Sciatic nerve (tissue), 2 donors: ENCODE results near the gene PRKCD. TPM values are rescaled to one million over a fixed set of nuclear protein-coding genes. Genes with fewer than 3 reads are reported as not detected.
"Not testable (repeated sequence)": the region's sequence is repeated elsewhere in the genome, so short reads cannot be mapped to it uniquely, and the experiment has no call there.

Experiments
- ATAC-seq: fragments of 200-7000 bp; cut with Tn5 transposase; one replicate; pipeline ENCODE4 v1.9.1; 2020; ENCODE audit warnings: mild to moderate bottlenecking, moderate library complexity
- DNase-seq: peaks from one replicate; pipeline ENCODE4 v3.0.0-alpha.2; 2020; ENCODE audit warnings: low spot score
- intact Hi-C: fragments of 100-400 bp; cut with DNase I; formaldehyde crosslinking; loops from one replicate; pipeline ENCODE4 v1.14.2; 2022
- total RNA-seq: library from RNA; stranded (reverse); fragmentation: NEBNext Ultra II Directional; extraction: Animal tissue kit (Norgen Biotek cat#: 25700); gene quantifications from one replicate; pipeline ENCODE4 v1.2.1, GENCODE V29; 2021
- donor health status: DM: no; HTN: no; CAD: no.
- donor health status: DM: no; HTN: no; CAD: no.

The PRKCD gene
- total RNA-seq, 1 donor from 2014 or later: 30.3 TPM

GRCh38 chr3:53137835-53138446, 23.1 kb upstream of the PRKCD start:
- ATAC-seq (no peak), DNase-seq (no peak)
- intact Hi-C loops: no loop called here

GRCh38 chr3:53139906-53140846, 20.8 kb upstream of the PRKCD start:
- DNase-seq (no peak), ATAC-seq (no peak)
- intact Hi-C loops: no loop called here

DNA sequence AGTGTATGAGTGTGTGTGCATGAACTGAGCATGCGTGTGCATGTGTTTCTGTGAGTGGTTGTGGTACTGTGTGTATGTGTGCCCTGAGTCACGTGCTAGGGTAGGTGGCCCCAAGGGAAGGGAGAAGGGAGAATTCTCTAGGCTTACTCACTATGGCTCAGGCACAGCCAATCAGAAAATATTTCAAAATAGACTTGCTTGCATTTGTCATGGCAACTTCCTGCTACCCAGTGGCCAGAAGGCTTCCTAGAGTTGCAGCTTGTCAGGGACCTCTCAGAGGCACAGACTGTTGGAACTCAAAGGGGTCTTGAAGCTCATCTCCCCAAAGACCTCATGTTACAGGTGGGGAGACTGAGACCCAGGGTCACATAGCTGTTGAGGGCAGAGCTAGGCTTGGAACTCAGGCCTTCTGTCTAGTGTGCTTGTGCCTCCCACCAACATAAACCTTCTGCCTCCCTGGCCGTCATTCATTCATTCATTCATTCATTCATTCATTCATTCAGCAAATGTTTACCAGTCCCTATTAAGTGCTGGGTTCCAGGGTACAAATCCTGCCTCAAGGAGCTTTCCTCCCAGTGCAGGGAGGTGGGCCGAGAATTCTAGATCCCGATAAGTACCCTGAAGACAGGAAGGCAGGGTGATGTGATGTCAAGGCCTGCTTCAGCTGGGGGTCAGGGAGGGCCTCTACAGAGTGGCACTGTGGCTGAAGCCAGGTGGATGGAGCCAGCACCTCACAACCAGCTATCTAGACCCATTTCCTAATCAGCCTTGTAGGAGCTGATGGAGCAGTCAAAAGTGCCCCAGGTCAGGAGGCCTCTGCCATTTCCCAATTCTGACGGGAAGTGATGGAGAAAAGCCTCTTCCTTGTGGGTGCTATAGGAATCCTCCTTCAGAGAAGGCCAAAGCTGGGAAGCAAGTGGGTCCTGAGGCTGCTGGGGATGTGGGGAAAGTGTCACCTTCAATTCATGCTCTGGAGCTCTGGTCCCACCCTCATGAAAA, 19.9 kb upstream of the PRKCD start:
- DNase-seq (no peak), ATAC-seq (peak; percentile 37)
- intact Hi-C loops: no loop called here

GRCh38 chr3:53142986-53143385, 18.0 kb upstream of the PRKCD start:
- intact Hi-C loops: no loop called here
- DNase-seq (peak; percentile 52), ATAC-seq (peak; percentile 51)

DNA sequence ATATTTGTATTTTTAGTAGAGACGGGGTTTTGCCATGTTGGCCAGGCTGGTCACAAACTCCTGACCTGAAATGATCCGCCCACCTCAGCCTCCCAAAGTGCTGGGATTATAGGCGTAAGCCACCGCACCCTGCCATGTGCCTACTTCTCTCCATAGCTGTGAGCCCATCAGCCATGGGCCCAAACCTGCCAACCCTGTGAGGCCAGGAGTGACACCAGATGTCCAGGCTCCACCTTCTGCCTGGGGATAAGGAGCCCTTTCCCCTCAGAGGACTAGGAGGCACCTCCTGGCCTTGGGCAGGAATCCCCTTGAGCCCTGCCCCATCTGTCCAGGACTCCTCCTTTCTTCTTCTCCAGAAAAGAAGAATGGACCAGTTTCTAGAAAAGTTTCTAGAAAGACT, 16.6 kb upstream of the PRKCD start:
- intact Hi-C loops: no loop called here
- ATAC-seq (no peak), DNase-seq (no peak)

DNA sequence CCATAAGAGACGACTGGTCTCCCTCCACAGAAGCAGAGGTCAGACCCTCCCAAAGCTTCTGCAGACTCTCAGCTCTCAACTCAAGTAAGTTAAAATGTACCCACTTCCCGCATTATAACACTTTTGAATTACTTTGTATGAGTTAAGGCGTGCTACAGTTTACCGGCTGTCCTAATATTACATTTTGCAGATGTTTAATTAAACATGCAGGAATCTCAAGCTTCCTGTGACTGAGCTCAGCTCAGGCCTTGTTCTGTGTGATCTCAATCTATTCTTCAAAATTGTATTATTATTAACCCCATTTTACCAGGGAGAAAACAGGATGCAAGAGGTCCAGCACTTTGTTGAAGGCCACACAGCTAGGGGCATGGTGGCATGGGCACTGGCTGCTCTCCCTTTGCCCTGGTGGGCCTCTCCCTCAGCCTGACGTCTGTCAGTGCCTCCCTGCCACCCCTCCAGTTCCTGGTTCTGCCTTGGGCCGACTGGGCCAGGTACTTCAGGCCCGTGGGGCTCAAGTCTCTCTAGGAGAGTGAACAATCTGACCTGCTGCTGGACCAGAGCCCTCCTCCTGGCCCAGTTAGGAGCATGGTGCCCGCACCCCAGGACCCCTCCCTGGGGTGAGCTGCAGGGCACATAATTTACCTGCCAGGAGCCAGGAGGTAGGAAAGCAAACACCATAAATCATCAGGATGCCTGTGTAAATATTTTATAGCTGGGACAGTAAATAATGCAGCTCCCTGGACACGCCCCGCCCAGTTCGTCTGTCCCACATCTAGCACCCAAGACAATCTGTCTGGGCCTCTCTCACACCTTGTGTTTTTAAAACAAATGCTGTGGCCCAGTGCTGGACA, 15.9 kb upstream of the PRKCD start:
- intact Hi-C loops: loop anchor here (5.0 kb wide), 1 partner anchor 492 kb away; no protein-coding TSS in a partner anchor
- DNase-seq: no peak
- no peak for ATAC-seq

DNA sequence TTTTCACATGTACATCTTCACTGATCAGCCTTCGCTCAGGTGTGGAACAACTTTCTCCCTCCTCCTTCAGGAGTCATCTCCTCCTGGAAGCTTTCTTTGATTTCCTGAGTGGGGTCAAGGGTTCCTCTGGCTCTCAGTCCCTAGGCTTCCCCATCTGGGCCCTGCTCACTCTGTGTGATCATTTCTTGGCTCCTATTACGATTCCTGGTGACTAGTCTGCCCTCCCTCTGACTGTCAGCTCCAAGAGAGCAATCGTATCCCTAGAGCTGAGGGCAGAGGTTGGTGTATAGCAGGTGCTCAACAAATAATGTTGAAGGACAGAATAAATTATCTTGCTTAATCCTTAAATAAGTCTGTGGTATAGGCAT, 15.3 kb upstream of the PRKCD start:
- DNase-seq: no peak
- no peak for ATAC-seq
- intact Hi-C loops: loop anchor here (5.0 kb wide), 1 partner anchor 492 kb away; no protein-coding TSS in a partner anchor

GRCh38 chr3:53146319-53146891, 14.6 kb upstream of the PRKCD start:
- intact Hi-C loops: loop anchor here (5.0 kb wide), 1 partner anchor 491 kb away; no protein-coding TSS in a partner anchor
- DNase-seq (no peak), ATAC-seq (no peak)

DNA sequence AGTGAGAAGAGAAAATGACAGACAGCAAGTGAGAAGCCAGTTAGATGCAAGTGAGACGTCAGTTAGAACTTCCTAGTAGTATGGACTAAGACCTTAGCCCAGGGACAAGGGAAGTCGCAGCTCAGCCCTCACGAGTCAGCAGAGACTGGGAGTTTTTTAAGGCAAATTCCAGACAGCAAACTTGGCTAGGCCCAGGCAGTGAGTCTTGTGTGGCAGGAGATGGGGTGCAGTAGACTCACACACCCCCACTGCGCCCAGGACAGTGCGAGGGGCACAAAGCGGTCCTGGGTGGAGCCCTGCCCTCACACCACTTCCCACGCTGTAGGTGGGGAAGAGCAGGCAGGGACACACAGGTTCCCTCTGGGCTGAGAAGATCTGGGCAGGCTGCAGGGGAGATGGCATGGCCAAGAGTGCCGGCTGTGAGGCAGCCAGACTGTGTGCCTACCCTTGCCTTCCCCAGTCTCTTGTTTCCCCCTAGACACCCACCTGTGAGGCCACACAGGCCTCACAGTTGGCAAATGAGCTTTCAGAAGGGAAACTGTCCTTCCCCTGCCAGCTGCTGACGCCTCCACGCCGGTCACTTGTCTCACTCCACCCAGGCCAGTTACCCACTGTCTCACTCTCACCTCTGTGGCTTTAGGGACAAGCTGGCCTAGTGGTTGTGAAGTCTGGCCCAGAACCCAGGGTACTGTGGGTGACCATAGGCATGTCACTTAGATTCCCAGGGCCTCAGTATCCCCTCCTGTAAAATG, 13.7 kb upstream of the PRKCD start:
- DNase-seq (no peak), ATAC-seq (no peak)
- intact Hi-C loops: loop anchor here (5.0 kb wide), 1 partner anchor 490 kb away; no protein-coding TSS in a partner anchor

DNA sequence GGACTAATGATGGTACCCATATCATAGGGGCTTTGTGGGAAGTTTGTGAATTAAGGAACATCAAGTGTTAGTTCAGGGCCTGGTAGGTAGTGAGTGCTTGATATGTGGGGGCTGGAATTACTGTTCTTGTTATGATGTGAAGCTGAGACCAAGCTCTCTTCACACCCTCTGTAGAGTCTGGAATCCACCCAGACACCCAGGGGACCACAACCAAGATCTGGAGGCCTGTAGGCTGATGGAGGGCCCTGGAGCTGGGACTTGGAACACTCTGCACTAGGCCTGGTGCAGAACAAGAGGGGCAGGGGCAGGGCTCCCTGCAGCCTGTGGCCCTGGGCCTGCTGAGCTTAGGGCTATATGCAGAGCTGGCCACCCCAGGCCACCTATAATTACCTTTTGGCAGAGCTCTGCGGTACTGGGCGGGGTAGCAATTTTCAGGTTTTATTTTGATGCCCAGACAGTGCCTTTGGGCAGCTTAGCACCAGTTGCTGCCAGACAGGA, 13.1 kb upstream of the PRKCD start:
- DNase-seq: no peak
- ATAC-seq: no peak
- intact Hi-C loops: loop anchor here (5.0 kb wide), 1 partner anchor 489 kb away; no protein-coding TSS in a partner anchor

DNA sequence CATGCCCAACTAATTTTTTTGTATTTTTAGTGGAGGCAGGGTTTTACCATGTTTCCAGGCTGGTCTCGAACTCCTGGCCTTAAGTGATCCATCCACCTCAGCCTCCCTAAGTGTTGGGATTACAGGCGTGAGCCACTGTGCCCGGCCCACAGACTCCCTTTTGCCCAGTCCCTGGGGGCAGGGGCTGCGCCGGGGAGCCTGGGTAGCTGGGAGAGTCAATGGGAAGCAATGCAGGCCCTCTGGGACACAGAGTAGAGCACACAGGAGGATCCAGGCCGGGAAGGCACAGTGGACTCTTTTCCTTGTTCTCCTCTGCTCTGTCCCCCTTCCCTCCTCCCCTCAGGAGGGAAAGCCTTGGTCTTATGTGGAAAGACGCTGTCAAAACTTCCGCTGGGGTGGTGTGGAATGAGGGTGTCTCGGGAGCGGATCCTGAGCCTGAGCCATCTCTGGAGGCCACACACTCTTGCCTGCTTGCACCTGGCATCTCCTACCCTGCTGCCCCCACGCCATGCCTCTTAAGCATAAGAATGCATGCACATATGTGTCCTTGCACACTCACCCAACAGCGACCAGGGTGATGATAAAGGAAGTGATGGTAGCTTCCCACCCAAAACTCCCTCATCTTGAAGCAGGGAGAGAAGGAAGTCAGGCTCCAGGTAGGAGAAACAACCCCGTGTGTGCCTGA, 11.9 kb upstream of the PRKCD start:
- ATAC-seq: no peak
- intact Hi-C loops: loop anchor here (5.0 kb wide), 1 partner anchor 488 kb away; no protein-coding TSS in a partner anchor
- DNase-seq: no peak

GRCh38 chr3:53149699-53150098, 11.3 kb upstream of the PRKCD start:
- intact Hi-C loops: loop anchor here (5.0 kb wide), 1 partner anchor 488 kb away; no protein-coding TSS in a partner anchor
- no peak for DNase-seq
- no peak for ATAC-seq

GRCh38 chr3:53150247-53151085, 10.5 kb upstream of the PRKCD start:
- ATAC-seq (no peak), DNase-seq (no peak)
- intact Hi-C loops: no loop called here

DNA sequence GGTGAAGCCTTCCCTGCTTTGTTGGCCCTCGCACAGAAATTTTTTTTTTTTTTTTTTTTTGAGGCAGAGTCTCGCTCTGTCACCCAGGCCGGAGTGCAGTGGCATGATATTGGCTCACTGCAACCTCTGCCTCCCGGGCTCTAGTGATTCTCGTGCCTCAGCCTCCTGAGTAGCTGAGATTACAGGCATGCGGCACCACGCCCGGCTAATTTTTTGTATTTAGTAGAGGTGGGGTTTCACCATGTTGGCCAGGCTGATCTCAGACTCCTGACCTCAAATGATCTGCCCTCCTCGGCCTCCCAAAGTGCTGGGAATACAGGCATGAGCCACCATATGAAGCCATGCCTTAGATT, 9.9 kb upstream of the PRKCD start:
- intact Hi-C loops, ATAC-seq, DNase-seq: not testable (repeated sequence)

GRCh38 chr3:53151465-53151864, 9.5 kb upstream of the PRKCD start:
- ATAC-seq (no peak), DNase-seq (no peak)
- intact Hi-C loops: no loop called here
